Measurements from ENCODE around the gene ABLIM2.

Gene ABLIM2

DNA sequence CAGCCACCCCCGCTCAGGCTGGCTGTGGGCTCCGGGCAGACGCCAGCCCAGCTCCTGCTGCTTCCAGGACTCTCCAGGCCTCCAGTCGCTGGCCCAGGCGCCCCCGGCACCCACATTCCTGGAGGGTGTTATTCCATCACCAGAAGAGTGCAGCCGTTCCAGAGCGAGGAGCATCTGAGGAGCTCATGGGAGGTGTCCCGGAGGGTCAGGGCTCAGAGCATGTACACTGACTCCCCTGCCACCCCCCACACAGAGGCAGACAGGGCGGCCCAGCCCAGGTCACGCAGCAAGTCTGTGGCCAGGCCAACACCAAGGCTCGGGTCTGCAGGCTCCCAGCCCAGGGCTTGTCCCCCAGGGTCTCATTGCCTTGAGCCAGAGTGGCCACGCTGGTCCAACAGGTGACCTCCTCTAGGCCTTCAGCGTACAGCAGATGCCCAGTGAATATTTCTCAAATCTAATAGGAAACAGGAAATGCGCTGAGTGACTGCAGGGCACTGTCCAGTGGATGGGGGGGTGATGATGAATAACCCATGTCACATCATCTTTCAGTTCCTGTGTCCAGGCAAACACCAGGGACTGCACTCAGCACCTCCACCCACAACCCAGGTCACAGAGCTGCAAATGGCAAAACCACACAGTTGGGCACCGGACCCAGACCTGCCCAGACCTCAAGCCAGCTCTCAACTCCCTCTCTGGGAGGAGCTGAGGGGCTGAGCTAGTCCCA, 37.2 kb downstream of the ABLIM2 start:
- DNase-seq (ENCODE audit: low read depth): no peak
- TF ChIP-seq, protein P1, sequence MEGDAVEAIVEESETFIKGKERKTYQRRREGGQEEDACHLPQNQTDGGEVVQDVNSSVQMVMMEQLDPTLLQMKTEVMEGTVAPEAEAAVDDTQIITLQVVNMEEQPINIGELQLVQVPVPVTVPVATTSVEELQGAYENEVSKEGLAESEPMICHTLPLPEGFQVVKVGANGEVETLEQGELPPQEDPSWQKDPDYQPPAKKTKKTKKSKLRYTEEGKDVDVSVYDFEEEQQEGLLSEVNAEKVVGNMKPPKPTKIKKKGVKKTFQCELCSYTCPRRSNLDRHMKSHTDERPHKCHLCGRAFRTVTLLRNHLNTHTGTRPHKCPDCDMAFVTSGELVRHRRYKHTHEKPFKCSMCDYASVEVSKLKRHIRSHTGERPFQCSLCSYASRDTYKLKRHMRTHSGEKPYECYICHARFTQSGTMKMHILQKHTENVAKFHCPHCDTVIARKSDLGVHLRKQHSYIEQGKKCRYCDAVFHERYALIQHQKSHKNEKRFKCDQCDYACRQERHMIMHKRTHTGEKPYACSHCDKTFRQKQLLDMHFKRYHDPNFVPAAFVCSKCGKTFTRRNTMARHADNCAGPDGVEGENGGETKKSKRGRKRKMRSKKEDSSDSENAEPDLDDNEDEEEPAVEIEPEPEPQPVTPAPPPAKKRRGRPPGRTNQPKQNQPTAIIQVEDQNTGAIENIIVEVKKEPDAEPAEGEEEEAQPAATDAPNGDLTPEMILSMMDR (conservative IDR thresholded peaks at IDR 0.05; ENCODE audit: low read length): no peak
- no peak overlapping the region for H3K4me3 ChIP-seq (ENCODE audit: low read length)

DNA sequence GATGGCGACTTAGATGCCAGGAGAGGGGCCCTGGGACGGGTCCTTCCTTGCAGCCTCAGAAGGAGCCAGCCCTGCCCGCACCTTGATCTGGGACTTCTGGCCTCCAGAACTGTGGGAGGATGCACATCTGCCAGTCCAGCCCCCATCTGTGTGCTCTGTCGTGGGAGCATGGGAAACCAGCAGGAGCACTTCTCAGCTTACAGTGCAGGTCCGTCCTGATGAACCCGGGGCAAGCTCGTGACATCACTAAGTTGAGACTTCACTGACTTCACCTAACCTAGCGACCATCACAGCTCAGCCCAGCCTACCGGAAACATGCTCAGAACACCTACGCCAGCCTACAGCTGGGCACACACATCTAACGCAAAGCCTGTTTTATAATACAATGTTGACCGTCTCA, 38.1 kb downstream of the ABLIM2 start:
- TF ChIP-seq, protein P1 (conservative IDR thresholded peaks at IDR 0.05; ENCODE audit: low read length): no peak
- DNase-seq (ENCODE audit: low read depth): no peak
- no peak overlapping the region for H3K4me3 ChIP-seq (ENCODE audit: low read length)

DNA sequence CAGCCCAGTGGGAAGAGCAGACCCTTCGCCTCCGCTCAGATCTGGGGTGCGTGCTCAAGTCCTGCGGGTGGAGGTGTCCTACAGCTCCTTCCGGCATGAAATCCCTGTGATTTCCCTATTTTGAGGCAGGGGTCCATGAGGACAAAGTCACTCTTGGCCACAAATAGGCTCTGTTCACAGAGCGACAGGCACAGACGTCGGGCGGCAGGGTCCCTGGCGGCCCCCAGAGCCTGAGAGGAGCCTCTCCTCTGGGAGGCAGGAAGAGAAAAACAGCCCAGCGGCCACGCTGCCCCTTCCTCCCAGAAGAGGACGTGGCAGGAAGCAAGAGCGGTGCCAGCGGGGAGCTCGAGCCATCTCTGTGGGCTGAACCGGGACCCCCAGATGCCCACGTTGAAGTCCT, 38.7 kb downstream of the ABLIM2 start:
- no peak for DNase-seq (ENCODE audit: low read depth)
- no peak overlapping the region for H3K4me3 ChIP-seq (ENCODE audit: low read length)
- TF ChIP-seq, protein P1 (conservative IDR thresholded peaks at IDR 0.05; ENCODE audit: low read length): no peak

DNA sequence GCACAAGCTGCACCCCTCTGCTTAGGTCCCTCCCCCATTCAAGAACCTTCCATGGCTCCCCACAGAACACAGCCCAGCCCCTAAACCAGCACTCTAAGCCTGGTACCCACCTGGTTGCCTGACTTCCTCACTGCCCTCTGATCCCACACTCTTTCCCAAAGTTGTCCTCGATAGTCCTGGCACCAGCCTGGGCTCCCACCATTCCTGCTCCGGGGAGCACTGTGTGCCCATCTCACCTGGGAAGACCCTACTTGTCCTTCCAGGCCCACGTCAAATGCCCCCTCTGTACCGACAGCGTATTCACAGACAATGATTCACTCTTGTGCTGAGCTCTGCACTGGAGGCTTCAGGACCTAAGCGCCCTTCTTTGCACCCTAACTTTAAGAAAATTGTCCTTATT, 40.1 kb downstream of the ABLIM2 start:
- TF ChIP-seq, protein P1 (conservative IDR thresholded peaks at IDR 0.05; ENCODE audit: low read length): no peak
- DNase-seq (ENCODE audit: low read depth): no peak
- H3K4me3 ChIP-seq (ENCODE audit: low read length): no peak overlapping the region

DNA sequence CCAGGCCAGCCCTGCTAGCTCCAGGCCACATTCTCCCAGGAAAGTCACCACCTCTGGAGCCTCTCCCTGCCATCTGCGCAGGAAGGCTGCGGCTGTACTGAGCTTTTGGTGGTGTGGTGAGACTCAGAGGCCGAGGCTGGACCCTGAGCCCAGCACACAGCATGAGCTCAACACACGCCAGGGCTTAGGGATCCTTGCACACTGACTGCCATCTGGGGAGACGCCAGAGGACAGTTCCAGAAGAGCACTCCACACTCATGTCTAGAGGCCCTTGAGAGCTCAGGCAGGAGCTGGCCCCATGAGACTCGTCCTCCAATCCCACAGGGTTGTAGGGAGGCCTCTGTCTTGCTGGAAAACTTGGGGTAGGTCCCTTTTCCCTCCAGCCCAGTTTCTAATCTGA, 40.6 kb downstream of the ABLIM2 start:
- TF ChIP-seq, protein P1 (conservative IDR thresholded peaks at IDR 0.05; ENCODE audit: low read length): no peak
- H3K4me3 ChIP-seq (ENCODE audit: low read length): no peak overlapping the region
- no peak for DNase-seq (ENCODE audit: low read depth)

DNA sequence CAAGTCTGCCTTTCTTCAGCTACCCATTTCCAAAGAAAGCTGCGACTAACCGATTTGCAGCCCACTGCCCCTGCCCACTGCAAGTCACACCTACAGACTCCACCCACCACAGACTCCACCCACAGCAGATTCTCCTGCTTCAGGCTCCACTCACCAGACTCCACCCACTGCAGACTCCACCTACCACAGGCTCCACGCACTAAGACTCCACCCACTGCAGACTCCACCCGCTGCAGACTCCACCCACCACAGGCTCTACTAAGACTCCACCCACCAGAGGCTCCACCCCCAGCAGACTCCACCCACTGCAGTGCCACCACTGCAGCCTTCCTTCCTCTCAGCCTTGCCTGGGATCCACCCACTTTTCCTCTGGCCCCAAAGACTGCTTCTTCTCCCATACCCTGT, 41.3 kb downstream of the ABLIM2 start:
- H3K4me3 ChIP-seq (ENCODE audit: low read length): no peak overlapping the region
- peak; percentile 3 for DNase-seq (ENCODE audit: low read depth)
- TF ChIP-seq, protein P1 (conservative IDR thresholded peaks at IDR 0.05; ENCODE audit: low read length): no peak

DNA sequence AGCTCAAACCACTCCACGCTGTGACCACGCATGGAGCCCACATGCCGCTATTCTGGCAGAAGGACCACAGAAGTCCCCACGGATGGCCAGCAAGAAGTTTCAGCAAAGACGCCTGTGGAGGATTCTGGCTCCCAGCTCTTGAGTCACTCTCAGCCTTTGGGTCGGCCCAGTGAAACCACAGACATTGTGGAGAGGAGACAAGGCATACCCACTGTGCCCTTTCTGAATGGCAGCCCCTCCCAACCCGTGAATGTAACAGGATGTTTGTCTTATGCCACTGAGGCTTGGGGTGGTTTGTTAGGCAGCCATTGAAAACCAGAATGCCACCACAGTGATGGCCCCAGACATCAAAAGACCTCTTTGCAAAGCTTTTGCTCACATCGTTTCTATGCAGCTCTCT, 42.7 kb downstream of the ABLIM2 start:
- H3K4me3 ChIP-seq (ENCODE audit: low read length): no peak overlapping the region
- no peak for DNase-seq (ENCODE audit: low read depth)
- TF ChIP-seq, protein P1 (conservative IDR thresholded peaks at IDR 0.05; ENCODE audit: low read length): no peak

All from AG10803 (cell line).